PC-9 (cell line): ENCODE measurements around the gene ZNRF3. TPM values are rescaled to one million over a fixed set of nuclear protein-coding genes. Genes with fewer than 3 reads are reported as not detected.

ENCODE experiments used
- BruUV-seq: library from RNA; stranded (reverse); fragments of 400-500 nt; replicated peaks from 2 replicates; lab custom pipeline; 2021; lab: Mats Ljungman, UMichigan
- CTCF ChIA-PET: fragments of 300-600 bp; sonication (Branson Sonifier 250); formaldehyde crosslinking; loops from one replicate; lab custom pipeline; 2022; ENCODE audit warnings: antibody characterized with exemption; lab: Charles Lee
- POLR2A ChIA-PET: fragments of 300-600 bp; sonication (Branson Sonifier 250); formaldehyde crosslinking; loops from one replicate; lab custom pipeline; 2022; ENCODE audit warnings: antibody characterized with exemption; ENCODE audit not compliant: unreplicated experiment; lab: Charles Lee
- DNase-seq, 2 experiments: peaks; one replicate each; pipeline versions ENCODE4 v3.0.0 to v3.0.0-alpha.2; 2015 to 2022; ENCODE audit warnings: mixed read lengths in 1 of 2
- H2AFZ ChIP-seq: fragments of 200-600 bp; sonication (generic); 2 replicates; pipeline ENCODE4 v1.8.1; 2017; ENCODE audit warnings: antibody characterized with exemption
- H3F3A ChIP-seq: fragments of 200-600 bp; sonication (generic); 2 replicates; pipeline ENCODE4 v1.8.1; 2017; ENCODE audit warnings: antibody characterized with exemption, mild to moderate bottlenecking, low read depth; ENCODE audit not compliant: insufficient read depth
- H3K27ac ChIP-seq: fragments of 200-600 bp; sonication (generic); 2 replicates; pipeline ENCODE4 v1.6.1; 2016; ENCODE audit warnings: mixed run types
- H3K27me3 ChIP-seq: fragments of 200-600 bp; sonication (generic); 2 replicates; pipeline ENCODE4 v1.6.1; 2016; ENCODE audit warnings: low read depth, mixed run types; ENCODE audit not compliant: insufficient read depth
- H3K36me3 ChIP-seq: fragments of 200-600 bp; sonication (generic); 2 replicates; pipeline ENCODE4 v1.6.1; 2016; ENCODE audit warnings: low read depth, mixed run types
- H3K4me1 ChIP-seq: fragments of 200-600 bp; sonication (generic); replicated peaks from 2 replicates; pipeline ENCODE4 v1.6.1; 2016; ENCODE audit warnings: mixed run types; ENCODE audit not compliant: insufficient read depth
- H3K4me2 ChIP-seq: fragments of 200-600 bp; sonication (generic); 2 replicates; pipeline ENCODE4 v1.6.1; 2017; ENCODE audit warnings: mixed run types
- H3K4me3 ChIP-seq: fragments of 200-600 bp; sonication (generic); 2 replicates; pipeline ENCODE4 v1.6.1; 2016; ENCODE audit warnings: mixed run types
- H3K79me2 ChIP-seq: fragments of 200-600 bp; sonication (generic); 2 replicates; pipeline ENCODE4 v1.6.1; 2017; ENCODE audit warnings: low read depth, mixed run types
- H3K9me2 ChIP-seq: fragments of 200-600 bp; sonication (generic); 2 replicates; pipeline ENCODE4 v1.8.1; 2017; ENCODE audit warnings: mild to moderate bottlenecking; ENCODE audit not compliant: insufficient read depth
- H3K9me3 ChIP-seq: fragments of 200-600 bp; sonication (generic); 2 replicates; pipeline ENCODE4 v1.8.1; 2016; ENCODE audit warnings: low read depth; ENCODE audit not compliant: insufficient read depth
- H4K20me1 ChIP-seq: fragments of 200-600 bp; sonication (generic); 2 replicates; pipeline ENCODE4 v1.8.1; 2017; ENCODE audit not compliant: insufficient read depth
- EZH2 ChIP-seq: fragments of 200-600 bp; sonication (generic); IDR thresholded peaks from 2 replicates; pipeline ENCODE4 v1.8.0; 2017; ENCODE audit warnings: antibody characterized with exemption, low read depth
- intact Hi-C: fragments of 100-400 bp; cut with micrococcal nuclease; formaldehyde crosslinking; loops from one replicate; pipeline ENCODE4 v1.10.0; 2022; ENCODE audit not compliant: unreplicated experiment
- total RNA-seq: library from RNA; stranded (reverse); gene quantifications from 2 replicates; pipeline ENCODE4 v1.2.3, GENCODE V29; 2021
- TF ChIP-seq, protein P1 (sequence below): fragments of 200-600 bp; sonication (generic); conservative IDR thresholded peaks from 2 replicates; pipeline ENCODE4 v1.6.1; 2017; ENCODE audit warnings: mixed run types, antibody characterized with exemption, mild to moderate bottlenecking, moderate library complexity

ZNRF3 gene
- total RNA-seq, 1 experiment from 2014 or later, result 5.2 TPM

DNA sequence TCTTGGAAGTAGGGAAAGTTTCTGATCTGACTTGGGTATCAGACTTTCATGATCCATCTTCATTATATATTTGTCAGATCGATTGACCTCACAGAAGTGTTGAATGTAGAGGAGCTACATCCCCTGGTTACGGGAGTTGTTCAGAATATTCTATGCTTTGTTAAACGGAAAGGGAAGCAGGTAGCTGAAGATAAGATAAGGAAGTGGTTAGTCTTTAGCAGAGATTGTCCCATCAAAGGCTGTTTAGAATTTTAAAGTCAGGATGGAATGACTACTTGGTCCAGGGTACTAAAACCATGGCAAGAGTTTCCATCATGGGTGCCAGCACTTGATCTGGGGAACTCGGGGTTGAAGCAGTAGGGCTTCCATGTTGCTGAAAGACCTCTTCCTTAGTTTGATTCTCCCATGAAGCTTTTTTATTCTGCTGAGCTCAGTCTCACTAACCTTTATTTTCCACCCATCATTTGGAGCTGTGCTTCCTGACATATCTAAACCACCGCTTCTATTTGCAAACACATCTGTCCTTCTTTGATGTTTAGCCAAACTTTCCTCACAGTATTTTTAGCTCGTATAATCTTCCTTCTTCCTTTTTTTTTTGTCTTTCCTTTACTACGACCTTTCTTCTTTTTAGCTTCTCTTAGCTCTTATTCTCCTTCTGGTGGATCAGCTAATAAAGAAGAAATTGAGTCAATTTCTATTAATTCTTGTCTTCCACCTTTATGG, 182.3 kb downstream of the ZNRF3 start:
- 0 out of 2 replicates have a peak, but pooled peaks cover 5% of the 10 kb centered on the region for H3K4me1 ChIP-seq
- H2AFZ ChIP-seq, result no peak overlapping the region
- H3K27me3 ChIP-seq, result no peaks in the 10 kb centered on the region
- DNase-seq, result no peak
- POLR2A ChIA-PET, result no interaction called here
- no TSS peak for BruUV-seq
- no peaks in the 10 kb centered on the region for H3F3A ChIP-seq
- no peak overlapping the region for H3K4me2 ChIP-seq
- CTCF ChIA-PET, result interaction anchor here (0.6 kb wide), 1 partner anchor 1016 kb away, joined by 3 read pairs; no protein-coding TSS in a partner anchor
- H3K4me3 ChIP-seq, result no peak overlapping the region
- no peaks in the 10 kb centered on the region for H3K79me2 ChIP-seq
- intact Hi-C loops, result no loop called here
- no peaks in the 10 kb centered on the region for H3K9me3 ChIP-seq
- TF ChIP-seq, protein P1, sequence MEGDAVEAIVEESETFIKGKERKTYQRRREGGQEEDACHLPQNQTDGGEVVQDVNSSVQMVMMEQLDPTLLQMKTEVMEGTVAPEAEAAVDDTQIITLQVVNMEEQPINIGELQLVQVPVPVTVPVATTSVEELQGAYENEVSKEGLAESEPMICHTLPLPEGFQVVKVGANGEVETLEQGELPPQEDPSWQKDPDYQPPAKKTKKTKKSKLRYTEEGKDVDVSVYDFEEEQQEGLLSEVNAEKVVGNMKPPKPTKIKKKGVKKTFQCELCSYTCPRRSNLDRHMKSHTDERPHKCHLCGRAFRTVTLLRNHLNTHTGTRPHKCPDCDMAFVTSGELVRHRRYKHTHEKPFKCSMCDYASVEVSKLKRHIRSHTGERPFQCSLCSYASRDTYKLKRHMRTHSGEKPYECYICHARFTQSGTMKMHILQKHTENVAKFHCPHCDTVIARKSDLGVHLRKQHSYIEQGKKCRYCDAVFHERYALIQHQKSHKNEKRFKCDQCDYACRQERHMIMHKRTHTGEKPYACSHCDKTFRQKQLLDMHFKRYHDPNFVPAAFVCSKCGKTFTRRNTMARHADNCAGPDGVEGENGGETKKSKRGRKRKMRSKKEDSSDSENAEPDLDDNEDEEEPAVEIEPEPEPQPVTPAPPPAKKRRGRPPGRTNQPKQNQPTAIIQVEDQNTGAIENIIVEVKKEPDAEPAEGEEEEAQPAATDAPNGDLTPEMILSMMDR, result no peak
- H3K9me2 ChIP-seq, result 0 out of 2 replicates have a peak, but pooled peaks cover 4% of the 10 kb centered on the region
- H4K20me1 ChIP-seq, result no peaks in the 10 kb centered on the region
- H3K36me3 ChIP-seq, result no peaks in the 10 kb centered on the region
- no peak overlapping the region for H3K27ac ChIP-seq

DNA sequence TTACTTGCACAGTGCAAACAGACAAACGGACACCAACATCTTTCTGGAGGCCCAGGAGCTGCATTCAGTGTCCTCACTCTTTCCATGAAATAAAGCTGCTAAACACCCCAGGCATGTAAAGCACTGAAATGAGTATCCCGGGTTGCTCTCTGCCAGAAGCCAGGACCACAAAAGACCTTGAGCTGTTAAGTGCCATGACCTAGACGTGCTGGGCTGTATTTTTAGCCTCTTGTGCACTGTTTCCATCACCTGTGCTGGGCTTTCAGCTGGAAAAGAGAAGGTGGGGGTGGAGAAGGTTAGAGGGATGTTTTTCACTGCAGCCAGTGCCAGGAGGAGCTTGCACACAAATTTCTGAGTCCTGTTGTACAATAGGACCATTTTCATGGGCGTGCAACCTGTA, 186.1 kb downstream of the ZNRF3 start:
- no peak for DNase-seq
- Histone ChIP-seq H3K9me3 (no peaks in the 10 kb centered on the region), H3K79me2 (no peaks in the 10 kb centered on the region), H3F3A (peaks cover 5% of the 10 kb centered on the region; the same call in 1 of the 2 replicates), H3K4me2 (no peak overlapping the region), H3K4me3 (no peak overlapping the region), H3K27ac (no peak overlapping the region), H3K4me1 (0 out of 2 replicates have a peak, but pooled peaks cover 5% of the 10 kb centered on the region), H4K20me1 (no peaks in the 10 kb centered on the region), H3K9me2 (0 out of 2 replicates have a peak, but pooled peaks cover 4% of the 10 kb centered on the region), H3K36me3 (no peaks in the 10 kb centered on the region), H2AFZ (no peak overlapping the region), H3K27me3 (no peaks in the 10 kb centered on the region)
- BruUV-seq, result no TSS peak
- TF ChIP-seq EZH2, result no peak
- TF ChIP-seq, protein P1, result no peak
- CTCF ChIA-PET, result no interaction called here
- POLR2A ChIA-PET, result no interaction called here
- intact Hi-C loops, result no loop called here

DNA sequence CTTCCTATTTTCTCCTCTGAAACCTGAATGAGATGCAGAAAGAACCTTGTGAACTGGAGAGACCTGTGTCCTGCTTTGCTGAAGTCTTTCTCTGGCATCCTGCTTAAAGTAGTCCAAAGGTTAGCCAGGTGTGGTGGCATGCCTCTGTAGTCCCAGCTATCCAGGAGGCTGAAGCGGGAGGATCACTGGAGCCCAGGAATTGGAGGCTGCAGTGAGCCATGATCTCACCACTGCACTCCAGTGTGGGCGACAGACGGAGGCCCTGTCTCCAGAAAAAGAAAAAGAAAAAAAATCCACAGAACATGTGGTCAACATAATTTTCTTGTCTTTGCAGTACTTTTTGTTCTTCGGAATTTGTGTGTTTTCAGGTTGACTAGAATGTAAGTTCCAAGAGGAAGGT, 187.1 kb downstream of the ZNRF3 start:
- BruUV-seq, result no TSS peak
- DNase-seq, result no peak
- H3K36me3 ChIP-seq, result no peaks in the 10 kb centered on the region
- no peaks in the 10 kb centered on the region for H3K27me3 ChIP-seq
- POLR2A ChIA-PET, result no interaction called here
- no peak overlapping the region for H2AFZ ChIP-seq
- no peaks in the 10 kb centered on the region for H3K9me3 ChIP-seq
- CTCF ChIA-PET, result interaction anchor here (0.5 kb wide), 1 partner anchor 83 kb away, joined by 19 read pairs; no protein-coding TSS in a partner anchor
- no peaks in the 10 kb centered on the region for H3K79me2 ChIP-seq
- no peaks in the 10 kb centered on the region for H4K20me1 ChIP-seq
- intact Hi-C loops, result no loop called here
- peaks cover 5% of the 10 kb centered on the region; the same call in 1 of the 2 replicates for H3F3A ChIP-seq
- H3K27ac ChIP-seq, result no peak overlapping the region
- no peak overlapping the region for H3K4me3 ChIP-seq
- H3K4me1 ChIP-seq, result 0 out of 2 replicates have a peak, but pooled peaks cover 5% of the 10 kb centered on the region
- TF ChIP-seq EZH2, result no peak
- TF ChIP-seq, protein P1, result no peak
- H3K4me2 ChIP-seq, result no peak overlapping the region
- 0 out of 2 replicates have a peak, but pooled peaks cover 4% of the 10 kb centered on the region for H3K9me2 ChIP-seq
